HepG2 (cell line): ENCODE data around the gene LDLRAD3. TPM values are rescaled to one million over a fixed set of nuclear protein-coding genes. Genes with fewer than 3 reads are reported as not detected.

Source experiments
- ATAC-seq: fragments of 200-7000 bp; cut with Tn5 transposase; 3 replicates; pipeline ENCODE4 v1.9.1; 2020; ENCODE audit warnings: mild to moderate bottlenecking, moderate library complexity
- BruUV-seq: library from RNA; stranded (reverse); fragments of 400-500 nt; replicated peaks from 2 replicates; lab custom pipeline; 2021; lab: Mats Ljungman, UMichigan
- CTCF ChIA-PET: fragments of 300-600 bp; formaldehyde crosslinking; extraction: SDS; loops from one replicate; lab custom pipeline; 2021; ENCODE audit warnings: low total read pairs, inconsistent platforms, low intra/inter-chr PET ratio; lab: Yijun Ruan, JAX
- POLR2A ChIA-PET: fragments of 350-600 bp; sonication (Branson Sonifier 250); formaldehyde crosslinking; loops from one replicate; lab custom pipeline; 2020; ENCODE audit warnings: antibody characterized with exemption, inconsistent platforms; lab: Yijun Ruan, JAX
- DNase-seq: peaks from one replicate; pipeline ENCODE4 v3.0.0-alpha.2; 2015; ENCODE audit warnings: low spot score
- FAIRE-seq: peaks from 3 replicates; lab custom pipeline; 2011; peaks lifted over from hg19 to GRCh38; lab: Jason Lieb, UNC
- H2AFZ ChIP-seq: one replicate; pipeline ENCODE4 v1.6.1; 2011; ENCODE audit warnings: low read length, inconsistent platforms
- H3K27ac ChIP-seq: fragments of 300-600 bp; 3 replicates; pipeline ENCODE4 v1.8.0; 2011; ENCODE audit warnings: mixed run types, mild to moderate bottlenecking, mixed read lengths, low read length, inconsistent platforms; ENCODE audit not compliant: insufficient read depth; ENCODE audit errors: extremely low read length
- H3K27me3 ChIP-seq, 2 experiments: fragments of 200-600 bp in 1 of 2; 2 replicates in 1 of 2; 3 replicates in 1 of 2; pipeline versions ENCODE4 v1.6.0 to v1.8.0; 2011; ENCODE audit warnings: low read length in 2 of 2, mild to moderate bottlenecking in 2 of 2, moderate library complexity in 2 of 2, inconsistent platforms in 1 of 2; ENCODE audit not compliant: insufficient read depth in 2 of 2, control insufficient read depth in 1 of 2
- H3K36me3 ChIP-seq, 2 experiments: fragments of 200-600 bp in 1 of 2; replicated peaks in 1 of 2; 2 replicates in 1 of 2; 3 replicates in 1 of 2; pipeline versions ENCODE4 v1.5.1 to v1.8.0; 2011; ENCODE audit warnings: low read length in 2 of 2, inconsistent platforms in 1 of 2; ENCODE audit not compliant: insufficient read depth in 2 of 2, control insufficient read depth in 1 of 2
- H3K4me1 ChIP-seq: 2 replicates; pipeline ENCODE4 v1.5.1; 2012; ENCODE audit warnings: low read length, inconsistent platforms; ENCODE audit not compliant: insufficient read depth
- H3K4me2 ChIP-seq: 2 replicates; pipeline ENCODE4 v1.6.0; 2011; ENCODE audit warnings: low read depth, low read length, inconsistent platforms
- H3K4me3 ChIP-seq, 3 experiments: fragments of 200-600 bp in 1 of 3; sonication (generic), shearing (Covaris generic) in 1 of 3; replicated peaks in 1 of 3; 2 replicates each; pipeline ENCODE4 v1.5.1; 2011 to 2016; ENCODE audit warnings: low read length in 3 of 3, inconsistent platforms in 2 of 3, low read depth in 2 of 3, mild to moderate bottlenecking in 2 of 3, control low read depth in 1 of 3, mixed read lengths in 1 of 3; ENCODE audit not compliant: insufficient read depth in 1 of 3
- H3K79me2 ChIP-seq: one replicate; pipeline ENCODE4 v1.6.1; 2011; ENCODE audit warnings: low read length, inconsistent platforms; ENCODE audit not compliant: insufficient read depth
- H3K9ac ChIP-seq: 2 replicates; pipeline ENCODE4 v1.6.0; 2011; ENCODE audit warnings: mild to moderate bottlenecking, low read depth, low read length, inconsistent platforms; ENCODE audit not compliant: insufficient read depth
- H3K9me3 ChIP-seq: 2 replicates; pipeline ENCODE4 v1.5.1; 2012; ENCODE audit warnings: mild to moderate bottlenecking, low read length
- H4K20me1 ChIP-seq: 2 replicates; pipeline ENCODE4 v1.6.0; 2011; ENCODE audit warnings: inconsistent platforms, mild to moderate bottlenecking, low read length, moderate library complexity; ENCODE audit not compliant: insufficient read depth
- ARHGAP35 ChIP-seq: sonication (generic); formaldehyde crosslinking; IDR thresholded peaks from 2 replicates; pipeline ENCODE4 v1.9.0; 2022; ENCODE audit warnings: mild to moderate bottlenecking, inconsistent platforms, moderate library complexity, missing genetic modification reagents, borderline replicate concordance
- CC2D1A ChIP-seq: sonication (generic); formaldehyde crosslinking; IDR thresholded peaks from 2 replicates; pipeline ENCODE4 v1.8.1; 2023; ENCODE audit warnings: mild to moderate bottlenecking, missing genetic modification reagents
- CSRNP1 ChIP-seq: sonication (generic); formaldehyde crosslinking; IDR thresholded peaks from 2 replicates; pipeline ENCODE4 v1.8.1; 2023; ENCODE audit warnings: mild to moderate bottlenecking, missing genetic modification reagents
- HOMEZ ChIP-seq: IDR thresholded peaks from 2 replicates; pipeline ENCODE4 v1.6.1; 2016; ENCODE audit warnings: low read depth
- ZMYM3 ChIP-seq: sonication (generic); formaldehyde crosslinking; IDR thresholded peaks from 2 replicates; pipeline ENCODE4 v1.5.1; 2020; ENCODE audit warnings: mild to moderate bottlenecking, missing genetic modification reagents
- ZNF354B ChIP-seq: sonication (generic); formaldehyde crosslinking; IDR thresholded peaks from 2 replicates; pipeline ENCODE4 v1.8.0; 2022; ENCODE audit warnings: mild to moderate bottlenecking, missing genetic modification reagents
- ZNF503 ChIP-seq: sonication (generic); formaldehyde crosslinking; IDR thresholded peaks from 2 replicates; pipeline ENCODE4 v1.4.0; 2020; ENCODE audit warnings: missing genetic modification reagents
- ZNF616 ChIP-seq: sonication (generic); formaldehyde crosslinking; IDR thresholded peaks from 2 replicates; pipeline ENCODE4 v1.5.0; 2020; ENCODE audit warnings: low read depth, mild to moderate bottlenecking, missing genetic modification reagents
- ZNF619 ChIP-seq: sonication (generic); formaldehyde crosslinking; IDR thresholded peaks from 2 replicates; pipeline ENCODE4 v1.4.0; 2020; ENCODE audit warnings: mild to moderate bottlenecking, missing genetic modification reagents
- WGBS: methylation state at CpG from one replicate; pipeline ENCODE4 v1.1.6; 2017; ENCODE audit warnings: low lambda C conversion rate; 5-methylcytosine and 5-hydroxymethylcytosine counted together
- in situ Hi-C: cut with HindIII; loops from 2 replicates; pipeline ENCODE4 v1.10.0; 2017; ENCODE audit warnings: low pct_unique_long_range_greater_than_20kb; ENCODE audit not compliant: extremely low pct_ligation_motif_present
- intact Hi-C: fragments of 100-400 bp; cut with micrococcal nuclease; formaldehyde crosslinking; loops from one replicate; pipeline ENCODE4 v1.10.0; 2022; ENCODE audit not compliant: unreplicated experiment
- polyA plus RNA-seq, 8 experiments: library from polyadenylated mRNA; depleted of rRNA in 3 of 8; stranded (reverse) in 7 of 8; unstranded in 1 of 8; fragments of >200 nt; fragmentation: Illumina TruSeq in 4 of 8; extraction: Trizol in 4 of 8; gene quantifications; 2 replicates each; pipeline versions ENCODE4 v1.2.1 to v1.2.3, GENCODE V29; 2011 to 2016; ENCODE audit warnings: low read depth in 4 of 8, missing spikeins in 1 of 8, mixed read lengths in 1 of 8; ENCODE audit not compliant: insufficient read depth in 1 of 8
- total RNA-seq, 5 experiments: library from RNA; depleted of rRNA; stranded (reverse); fragments of >200 nt; fragmentation: Illumina TruSeq; extraction: Trizol; gene quantifications; 2 replicates each; pipeline ENCODE4 v1.2.3, GENCODE V29; 2016; ENCODE audit warnings: low read depth in 1 of 5
- TF ChIP-seq, protein P1 (sequence below): sonication (generic); formaldehyde crosslinking; IDR thresholded peaks from 2 replicates; pipeline ENCODE4 v1.4.0; 2020; ENCODE audit warnings: missing genetic modification reagents, borderline replicate concordance
- TF ChIP-seq, protein P2 (sequence below): sonication (generic); formaldehyde crosslinking; IDR thresholded peaks from 2 replicates; pipeline ENCODE4 v1.8.1; 2023; ENCODE audit warnings: mild to moderate bottlenecking, moderate library complexity, missing genetic modification reagents
- TF ChIP-seq, protein P3 (sequence below): IDR thresholded peaks from 2 replicates; pipeline ENCODE4 v1.6.1; 2016; ENCODE audit warnings: missing compliant biosample characterization, missing genetic modification reagents, borderline replicate concordance

LDLRAD3 gene
- total and polyA plus RNA-seq, 2 of the 13 experiments (the other 11 are each of a cell fraction or from before 2014, with no cell fraction given), result 0.50 to 0.60 TPM

DNA sequence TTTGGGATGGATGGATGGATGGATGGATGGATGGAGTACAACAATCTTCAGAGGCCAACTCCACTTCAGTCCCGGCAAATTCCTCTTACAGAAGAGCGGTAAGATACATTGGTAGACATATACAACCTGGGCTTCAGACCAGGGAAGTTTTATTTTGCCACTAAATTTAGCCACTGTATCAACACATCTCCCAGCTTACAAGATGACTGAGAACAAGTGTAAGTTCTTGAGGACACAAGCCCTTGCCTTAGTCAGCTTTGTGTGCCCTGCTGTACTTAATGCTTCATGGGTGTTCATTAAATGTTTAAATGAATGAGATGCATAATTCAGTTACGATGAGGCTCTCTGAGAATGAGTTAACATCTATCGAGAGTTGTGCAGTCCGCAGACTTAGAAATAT, 217.7 kb downstream of the LDLRAD3 start:
- H3K4me3 ChIP-seq, result no peak overlapping the region
- POLR2A ChIA-PET, result no interaction called here
- CTCF ChIA-PET, result no interaction called here
- 28% methylated on average over 5 of the region's 5 CpGs for WGBS
- FAIRE-seq (no peak), DNase-seq (no peak), ATAC-seq (no peak)
- no peaks in the 10 kb centered on the region for H3K36me3 ChIP-seq
- H3K4me1 ChIP-seq, result no peaks in the 10 kb centered on the region
- in situ Hi-C loops, result no loop called here
- no peak overlapping the region for H3K9ac ChIP-seq
- H3K9me3 ChIP-seq, result no peaks in the 10 kb centered on the region
- H3K27ac ChIP-seq, result no peak overlapping the region
- peaks cover 1 to 6% of the 10 kb centered on the region in 2 experiments; a peak in 2 of 5 replicates for H3K27me3 ChIP-seq
- no peaks in the 10 kb centered on the region for H3K79me2 ChIP-seq
- no peaks in the 10 kb centered on the region for H4K20me1 ChIP-seq
- intact Hi-C loops, result no loop called here
- H3K4me2 ChIP-seq, result no peak overlapping the region
- no peak overlapping the region for H2AFZ ChIP-seq
- BruUV-seq, result no TSS peak
- TF ChIP-seq, protein P1, sequence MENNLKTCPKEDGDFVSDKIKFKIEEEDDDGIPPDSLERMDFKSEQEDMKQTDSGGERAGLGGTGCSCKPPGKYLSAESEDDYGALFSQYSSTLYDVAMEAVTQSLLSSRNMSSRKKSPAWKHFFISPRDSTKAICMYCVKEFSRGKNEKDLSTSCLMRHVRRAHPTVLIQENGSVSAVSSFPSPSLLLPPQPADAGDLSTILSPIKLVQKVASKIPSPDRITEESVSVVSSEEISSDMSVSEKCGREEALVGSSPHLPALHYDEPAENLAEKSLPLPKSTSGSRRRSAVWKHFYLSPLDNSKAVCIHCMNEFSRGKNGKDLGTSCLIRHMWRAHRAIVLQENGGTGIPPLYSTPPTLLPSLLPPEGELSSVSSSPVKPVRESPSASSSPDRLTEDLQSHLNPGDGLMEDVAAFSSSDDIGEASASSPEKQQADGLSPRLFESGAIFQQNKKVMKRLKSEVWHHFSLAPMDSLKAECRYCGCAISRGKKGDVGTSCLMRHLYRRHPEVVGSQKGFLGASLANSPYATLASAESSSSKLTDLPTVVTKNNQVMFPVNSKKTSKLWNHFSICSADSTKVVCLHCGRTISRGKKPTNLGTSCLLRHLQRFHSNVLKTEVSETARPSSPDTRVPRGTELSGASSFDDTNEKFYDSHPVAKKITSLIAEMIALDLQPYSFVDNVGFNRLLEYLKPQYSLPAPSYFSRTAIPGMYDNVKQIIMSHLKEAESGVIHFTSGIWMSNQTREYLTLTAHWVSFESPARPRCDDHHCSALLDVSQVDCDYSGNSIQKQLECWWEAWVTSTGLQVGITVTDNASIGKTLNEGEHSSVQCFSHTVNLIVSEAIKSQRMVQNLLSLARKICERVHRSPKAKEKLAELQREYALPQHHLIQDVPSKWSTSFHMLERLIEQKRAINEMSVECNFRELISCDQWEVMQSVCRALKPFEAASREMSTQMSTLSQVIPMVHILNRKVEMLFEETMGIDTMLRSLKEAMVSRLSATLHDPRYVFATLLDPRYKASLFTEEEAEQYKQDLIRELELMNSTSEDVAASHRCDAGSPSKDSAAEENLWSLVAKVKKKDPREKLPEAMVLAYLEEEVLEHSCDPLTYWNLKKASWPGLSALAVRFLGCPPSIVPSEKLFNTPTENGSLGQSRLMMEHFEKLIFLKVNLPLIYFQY (CRISPR knock-in tag), result no peak
- no peak for TF ChIP-seq CSRNP1
- TF ChIP-seq, protein P2, sequence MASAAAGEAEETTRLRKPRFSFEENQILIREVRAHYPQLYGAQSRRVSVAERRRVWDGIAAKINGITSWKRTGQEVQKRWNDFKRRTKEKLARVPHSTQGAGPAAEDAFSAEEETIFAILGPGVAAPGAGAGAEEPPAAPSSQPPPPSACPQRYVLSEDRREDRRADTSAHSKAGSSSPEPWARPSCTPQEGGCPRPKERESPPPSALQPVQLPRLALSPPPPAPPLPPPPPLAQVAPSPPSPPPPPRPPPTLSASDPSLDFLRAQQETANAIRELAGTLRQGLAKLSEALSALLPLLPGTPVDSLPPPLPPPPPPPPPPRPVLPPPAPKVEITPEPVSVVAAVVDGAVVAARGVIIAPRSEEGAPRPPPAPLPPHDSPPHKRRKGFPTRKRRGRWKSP (CRISPR knock-in tag), result no peak
- TF ChIP-seq ZNF503 (CRISPR knock-in tag), result no peak
- TF ChIP-seq ZNF619 (CRISPR knock-in tag), result no peak
- TF ChIP-seq HOMEZ (CRISPR knock-in tag), result no peak
- no peak for TF ChIP-seq ZMYM3 (CRISPR knock-in tag)
- TF ChIP-seq, protein P3, sequence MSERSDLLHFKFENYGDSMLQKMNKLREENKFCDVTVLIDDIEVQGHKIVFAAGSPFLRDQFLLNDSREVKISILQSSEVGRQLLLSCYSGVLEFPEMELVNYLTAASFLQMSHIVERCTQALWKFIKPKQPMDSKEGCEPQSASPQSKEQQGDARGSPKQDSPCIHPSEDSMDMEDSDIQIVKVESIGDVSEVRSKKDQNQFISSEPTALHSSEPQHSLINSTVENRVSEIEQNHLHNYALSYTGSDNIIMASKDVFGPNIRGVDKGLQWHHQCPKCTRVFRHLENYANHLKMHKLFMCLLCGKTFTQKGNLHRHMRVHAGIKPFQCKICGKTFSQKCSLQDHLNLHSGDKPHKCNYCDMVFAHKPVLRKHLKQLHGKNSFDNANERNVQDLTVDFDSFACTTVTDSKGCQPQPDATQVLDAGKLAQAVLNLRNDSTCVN (CRISPR knock-in tag), result no peak
- TF ChIP-seq CC2D1A (CRISPR knock-in tag), result no peak
- TF ChIP-seq ARHGAP35, result no peak
- TF ChIP-seq ZNF616 (CRISPR knock-in tag), result no peak
- no peak for TF ChIP-seq ZNF354B (CRISPR knock-in tag)
